HG02943 (cell line): ENCODE data around the gene KICS2.
A peak's percentile ranks its signal among the peaks of the same experiment; 100 is the strongest.
"Not testable (repeated sequence)": the region's sequence is repeated elsewhere in the genome, so short reads cannot be mapped to it uniquely, and the experiment has no call there.

Experiments used
- ATAC-seq: cut with Tn5 transposase; IDR thresholded peaks from one replicate; pipeline ENCODE4 v1.9.1; 2021; ENCODE audit warnings: mild to moderate bottlenecking, low read depth, moderate library complexity; ENCODE audit not compliant: unreplicated experiment

KICS2 gene

DNA sequence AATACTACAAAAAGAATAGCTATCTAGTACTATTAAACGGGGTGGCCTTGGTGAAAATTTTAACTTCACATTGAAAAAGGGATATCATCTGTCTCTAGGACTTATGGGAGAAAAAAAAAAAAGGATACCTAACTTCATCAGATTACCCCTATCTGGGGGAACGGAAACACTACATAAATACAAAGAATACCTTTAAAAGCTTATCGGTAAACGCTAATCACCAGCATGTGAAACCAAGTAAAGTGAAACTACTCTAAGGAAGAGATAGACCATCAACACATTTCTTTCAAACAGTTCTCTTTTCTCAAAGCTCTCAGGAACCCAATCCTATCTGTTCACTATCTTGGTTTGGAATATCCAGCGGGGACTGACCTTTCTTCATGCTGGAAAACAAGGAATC is 3.5 kb downstream of the KICS2 start:
- ATAC-seq = no peak

DNA sequence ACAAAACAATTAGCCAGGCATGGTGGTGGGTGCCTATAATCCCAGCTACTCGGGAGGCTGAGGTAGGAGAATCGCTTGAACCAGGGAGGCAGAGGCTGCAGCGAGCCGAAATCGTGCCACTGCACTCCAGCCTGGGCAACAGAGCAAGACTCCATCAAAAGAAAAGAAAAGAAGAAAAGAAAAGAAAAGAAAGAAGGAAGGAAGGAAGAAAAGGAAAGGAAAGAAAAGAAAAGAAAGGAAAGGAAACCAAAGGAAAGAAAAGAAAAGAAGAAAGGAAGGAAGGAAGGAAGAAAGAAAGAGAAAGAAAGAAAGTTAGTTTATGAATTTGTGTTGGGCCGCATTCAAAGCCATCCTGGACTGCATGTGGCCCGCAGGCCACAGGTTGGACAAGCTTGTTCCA is 4.5 kb downstream of the KICS2 start:
- ATAC-seq = not testable (repeated sequence)

DNA sequence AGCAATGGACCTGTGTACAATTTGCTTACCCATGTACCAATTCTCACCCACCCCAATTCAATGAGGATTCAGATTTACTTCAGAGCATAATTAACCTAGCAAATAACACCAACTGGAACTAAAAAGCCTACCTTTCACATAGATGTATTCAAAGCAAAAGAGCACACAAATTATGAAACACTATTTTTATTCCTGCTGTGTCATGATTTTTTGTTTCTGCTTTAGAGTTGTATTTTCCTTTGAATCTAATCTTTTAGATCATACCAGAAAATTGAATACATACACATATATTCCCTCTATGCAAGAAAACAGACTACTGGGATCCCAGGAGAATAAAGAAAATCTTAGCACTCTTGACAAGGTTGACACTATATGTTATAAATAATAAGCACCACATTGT is 5.9 kb downstream of the KICS2 start:
- no peak for ATAC-seq

DNA sequence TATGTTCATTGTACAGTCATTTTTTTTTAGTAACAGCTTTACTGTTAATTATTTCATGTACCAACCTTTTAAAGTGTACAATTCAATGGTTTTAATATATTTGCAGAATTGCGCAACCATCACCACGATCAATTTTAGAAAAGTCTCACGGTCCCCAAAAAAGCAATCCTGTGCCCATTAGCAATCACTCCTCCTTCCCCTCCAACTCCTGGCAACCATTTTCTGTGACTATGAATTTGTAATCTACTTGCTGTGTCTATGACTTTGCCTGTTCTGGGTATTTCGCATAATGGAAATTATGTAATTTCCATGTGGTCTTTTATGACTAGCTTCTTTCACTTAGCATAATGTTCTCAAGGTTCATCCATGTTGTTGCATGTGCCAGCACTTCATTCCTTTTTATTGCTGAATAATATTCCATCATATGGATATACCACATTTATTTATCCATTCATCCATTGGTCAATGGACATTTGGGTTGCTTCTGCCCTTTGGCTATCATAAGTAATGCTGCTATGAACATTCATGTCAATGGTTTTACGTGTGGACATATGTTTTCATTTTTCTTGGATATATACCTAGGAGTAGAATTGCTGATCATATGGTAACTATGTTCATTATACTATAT is 9.9 kb downstream of the KICS2 start:
- ATAC-seq = no peak

GRCh38 chr12:64207453-64207852 is 14.6 kb downstream of the KICS2 start:
- no peak for ATAC-seq

DNA sequence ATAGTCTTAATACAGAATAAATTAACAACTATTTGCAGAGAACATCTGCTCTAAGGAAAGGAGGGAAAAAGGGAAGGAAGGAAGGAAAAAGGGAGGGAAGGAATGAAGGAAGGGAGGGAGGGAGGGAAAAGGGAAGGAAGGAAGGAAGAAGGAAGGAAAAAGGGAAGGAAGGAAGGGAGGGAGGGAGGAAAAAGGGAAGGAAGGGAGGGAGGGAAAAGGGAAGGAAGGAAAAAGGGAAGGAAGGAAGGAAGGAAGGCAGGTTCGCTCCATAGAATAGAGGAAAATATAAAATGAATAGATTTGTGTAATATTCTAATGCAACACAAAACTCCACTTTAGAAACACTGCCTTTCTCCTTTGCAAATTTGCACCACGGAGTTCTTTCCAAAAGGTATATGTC is 16.6 kb downstream of the KICS2 start:
- no peak for ATAC-seq

- no peak for ATAC-seq
Measured at GRCh38 chr12:64203775-64204174, 18.3 kb downstream of the KICS2 start.

- no peak for ATAC-seq
Measured at GRCh38 chr12:64203036-64203435, 19.1 kb downstream of the KICS2 start.

- ATAC-seq = not testable (repeated sequence)
Measured at GRCh38 chr12:64195841-64196240, 26.3 kb downstream of the KICS2 start.

- no peak for ATAC-seq
Measured at GRCh38 chr12:64194333-64195149, 27.6 kb downstream of the KICS2 start.

GRCh38 chr12:64193931-64194330 is 28.2 kb downstream of the KICS2 start:
- no peak for ATAC-seq

DNA sequence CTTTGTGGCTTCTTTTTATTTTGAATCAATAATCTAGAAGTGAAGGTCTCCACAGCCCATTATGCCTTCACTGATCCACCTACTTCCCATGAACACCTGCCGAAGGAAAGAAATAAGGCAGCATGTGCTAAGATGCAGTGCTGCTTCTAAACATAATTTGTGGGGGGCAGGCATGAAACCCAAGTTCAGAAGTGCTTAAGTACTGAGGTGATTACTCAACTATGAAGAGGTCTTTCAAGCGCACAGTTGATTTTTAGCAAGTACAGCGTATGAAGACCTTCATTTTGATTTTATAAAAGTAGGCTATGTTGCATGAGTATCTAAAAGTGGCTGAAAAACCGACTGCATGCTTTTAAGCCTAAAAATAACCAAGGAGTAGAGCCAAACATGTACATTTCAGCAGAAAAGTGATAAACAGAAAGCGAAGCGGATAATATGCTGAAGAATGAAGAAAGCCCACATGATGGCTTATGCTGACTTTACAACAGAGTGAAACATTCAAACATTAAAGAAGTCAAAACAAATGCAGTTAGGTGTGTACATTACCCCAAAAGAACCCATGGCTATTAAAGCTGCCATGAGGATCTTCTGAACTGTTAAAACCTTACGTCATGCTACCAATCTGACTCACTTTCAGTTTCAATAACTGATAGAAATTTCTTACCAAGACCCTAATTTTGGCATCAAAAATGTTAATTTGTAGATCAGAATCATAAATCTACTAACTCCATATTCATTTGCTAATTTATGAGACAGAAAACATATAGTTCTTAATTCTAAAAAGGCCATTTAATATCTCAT is 29.3 kb downstream of the KICS2 start:
- peak; percentile 93 for ATAC-seq

- no peak for ATAC-seq
Measured at GRCh38 chr12:64190140-64190539, 32.0 kb downstream of the KICS2 start.

- no peak for ATAC-seq
Measured at GRCh38 chr12:64189530-64189929, 32.6 kb downstream of the KICS2 start.

GRCh38 chr12:64187794-64188193 is 34.3 kb downstream of the KICS2 start:
- no peak for ATAC-seq

DNA sequence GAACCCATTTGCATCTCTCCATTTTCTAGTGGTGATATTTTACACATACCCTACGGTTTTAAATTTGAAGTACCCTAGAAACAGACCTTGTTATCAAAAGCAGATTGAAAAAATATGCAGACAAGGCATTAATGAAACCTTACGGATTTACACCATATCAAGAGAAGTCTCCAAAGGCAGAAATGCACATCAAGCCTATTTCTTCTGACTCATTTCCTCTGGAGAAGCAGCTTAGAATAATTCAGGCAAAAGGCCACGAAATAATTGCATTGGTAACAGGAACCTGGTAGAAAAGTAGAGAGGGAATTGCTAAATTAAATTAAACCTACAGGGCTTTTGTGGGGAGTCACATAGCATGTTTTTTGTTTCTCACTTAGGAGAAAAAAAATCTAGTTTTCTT is 34.7 kb downstream of the KICS2 start:
- ATAC-seq = no peak

- ATAC-seq = no peak
Measured at GRCh38 chr12:64186789-64187188, 35.3 kb downstream of the KICS2 start.

DNA sequence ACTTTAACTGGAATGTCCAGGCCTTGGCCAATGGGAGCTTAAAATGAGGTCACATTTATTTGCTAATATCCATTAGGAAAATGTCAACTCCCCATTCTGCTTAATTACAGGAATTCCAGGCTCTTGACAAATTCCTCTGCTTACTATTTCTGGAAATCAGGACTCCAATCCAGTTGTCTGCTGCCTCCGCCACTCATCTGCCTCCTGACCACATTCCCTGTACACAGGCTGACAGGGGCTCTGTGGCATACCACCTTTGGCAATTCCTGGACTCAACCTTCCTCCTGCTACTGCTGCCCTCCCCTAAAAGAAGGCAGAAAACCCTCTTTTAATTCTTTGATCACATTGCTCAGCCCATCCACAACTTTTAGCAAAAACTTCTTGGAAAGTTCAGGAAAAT is 37.9 kb downstream of the KICS2 start:
- ATAC-seq = no peak

GRCh38 chr12:64181430-64182291 is 40.4 kb downstream of the KICS2 start:
- ATAC-seq = no peak

GRCh38 chr12:64180951-64181350 is 41.1 kb downstream of the KICS2 start:
- ATAC-seq = no peak
